GM21526 (cell line): ENCODE results near the gene DOCK9.
"Not testable (repeated sequence)": the region's sequence is repeated elsewhere in the genome, so short reads cannot be mapped to it uniquely, and the experiment has no call there.

Source experiments
- ATAC-seq: cut with Tn5 transposase; IDR thresholded peaks from one replicate; pipeline ENCODE4 v1.9.1; 2021; ENCODE audit warnings: moderate library complexity; ENCODE audit not compliant: unreplicated experiment, low FRiP score

Gene DOCK9

GRCh38 chr13:98922306-98922705, 55.6 kb downstream of the DOCK9 start:
- ATAC-seq = no peak

- no peak for ATAC-seq
These were observed 56.1 kb downstream of the DOCK9 start for GRCh38 chr13:98921786-98922185.

- ATAC-seq = no peak
These were observed 56.8 kb downstream of the DOCK9 start for GRCh38 chr13:98921015-98921580.

GRCh38 chr13:98919566-98919965, 58.3 kb downstream of the DOCK9 start:
- no peak for ATAC-seq

DNA sequence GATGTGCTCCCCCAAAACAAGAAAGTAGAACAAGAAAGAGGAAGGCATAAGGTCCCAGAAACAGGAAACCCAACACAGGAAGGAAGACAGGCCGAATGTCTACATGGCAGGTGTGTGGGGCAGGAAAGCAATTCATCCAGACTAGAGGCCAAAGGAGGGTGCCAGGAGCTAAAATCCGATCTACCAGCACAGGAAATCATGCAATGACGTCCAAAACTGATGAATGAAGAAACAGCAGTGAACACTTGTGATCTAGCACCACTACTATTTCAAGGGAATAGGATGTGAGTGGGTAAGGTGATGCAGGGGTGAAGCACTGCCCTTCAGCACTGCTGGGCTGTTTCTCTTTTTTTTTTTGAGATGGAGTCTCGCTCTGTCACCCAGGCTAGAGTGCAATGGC, 59.1 kb downstream of the DOCK9 start:
- ATAC-seq = no peak

GRCh38 chr13:98917116-98917515, 60.7 kb downstream of the DOCK9 start:
- ATAC-seq = no peak

DNA sequence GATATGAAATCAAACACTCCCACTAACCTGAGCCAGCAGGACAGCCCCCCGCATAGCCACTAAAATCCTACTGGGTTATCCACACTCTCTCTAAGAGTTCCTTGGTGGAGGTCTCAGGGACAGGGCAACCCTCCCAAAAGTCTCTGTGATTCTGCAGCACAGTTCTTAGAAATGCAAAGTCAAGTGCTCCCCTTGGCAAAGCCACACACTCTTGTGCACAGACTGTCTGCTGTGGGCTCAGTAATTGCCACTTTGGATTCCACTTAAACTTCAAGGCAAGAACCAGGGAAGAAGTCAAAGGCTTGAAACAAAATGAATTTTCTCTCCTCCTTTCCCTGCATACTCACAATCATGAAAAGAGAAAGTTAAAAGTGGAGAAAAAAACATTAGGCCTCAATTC, 61.5 kb downstream of the DOCK9 start:
- no peak for ATAC-seq

DNA sequence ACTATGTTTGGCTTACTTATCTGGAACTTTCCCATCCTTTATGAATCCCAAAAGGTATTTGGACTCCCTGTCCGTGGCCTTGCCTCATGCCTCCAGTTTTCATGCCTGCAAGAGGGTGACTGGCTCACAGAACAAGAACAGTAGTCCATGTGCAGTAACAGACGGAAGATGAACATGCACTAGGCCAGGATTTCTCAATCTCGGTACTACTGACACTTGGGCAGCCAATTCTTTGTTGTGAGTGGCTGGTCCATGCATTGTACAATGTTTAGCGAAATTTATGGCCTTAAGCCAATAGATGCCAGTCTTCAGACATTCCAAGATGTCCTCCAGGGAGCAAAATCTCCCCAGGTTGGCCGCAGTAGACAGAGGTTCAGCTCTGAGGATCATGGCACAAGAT, 61.9 kb downstream of the DOCK9 start:
- ATAC-seq = no peak

GRCh38 chr13:98915563-98915962, 62.3 kb downstream of the DOCK9 start:
- no peak for ATAC-seq

GRCh38 chr13:98913741-98914140, 64.1 kb downstream of the DOCK9 start:
- no peak for ATAC-seq

- ATAC-seq = no peak
These were observed 65.0 kb downstream of the DOCK9 start for GRCh38 chr13:98912846-98913245.

GRCh38 chr13:98910501-98910951, 67.3 kb downstream of the DOCK9 start:
- no peak for ATAC-seq

DNA sequence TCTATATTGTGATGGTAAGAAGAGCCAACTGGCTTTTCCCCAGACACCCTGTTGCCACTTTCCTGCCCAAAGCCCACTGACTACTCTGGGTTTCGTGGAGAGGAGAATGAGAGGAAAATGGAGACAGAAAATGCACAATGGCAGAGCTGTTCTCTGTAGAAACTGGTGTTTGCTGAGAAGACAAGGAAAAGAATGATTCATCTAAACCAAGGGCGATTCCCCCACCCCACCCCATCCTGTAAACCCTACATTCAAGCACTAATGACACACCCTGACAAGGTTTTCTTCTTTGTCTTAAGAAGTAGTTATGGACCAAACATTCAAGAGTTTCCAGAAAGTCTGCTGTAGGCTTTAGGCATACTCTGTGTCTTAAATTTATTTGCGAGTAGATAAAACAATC, 68.8 kb downstream of the DOCK9 start:
- no peak for ATAC-seq

DNA sequence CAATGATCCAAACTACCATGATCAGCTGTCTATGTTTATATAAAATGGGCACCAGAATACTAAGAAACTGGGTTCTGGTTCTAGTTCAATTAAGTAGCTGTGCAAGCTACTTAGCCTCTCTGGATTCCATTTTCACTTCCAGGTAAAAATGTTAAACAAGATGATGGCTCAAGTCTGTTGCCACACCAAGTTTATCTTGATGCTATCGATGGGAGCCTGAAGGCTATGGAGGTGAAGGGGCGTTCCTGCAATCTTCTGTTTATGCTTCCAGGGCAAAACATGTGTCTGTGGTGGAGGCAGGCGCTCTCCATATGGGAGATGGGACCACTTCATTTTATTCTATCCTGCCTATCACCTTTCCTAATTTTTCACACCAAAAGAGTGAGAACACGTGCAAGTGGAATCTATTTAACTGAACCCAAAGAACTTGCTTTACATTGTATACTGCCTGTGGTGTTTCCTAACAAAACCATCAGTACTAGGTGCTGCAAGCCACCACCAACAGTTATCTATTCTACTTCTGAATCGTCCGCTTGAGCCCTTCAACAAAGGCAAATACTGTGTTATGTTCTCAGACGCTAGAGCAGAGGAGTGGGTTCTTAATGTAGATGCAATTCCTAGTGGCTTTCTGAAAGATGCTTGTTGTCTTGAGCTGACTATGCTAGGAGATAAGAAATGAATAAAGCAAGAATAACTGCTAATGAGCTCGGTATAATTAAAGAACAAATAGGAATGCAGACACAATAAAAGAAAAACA, 70.9 kb downstream of the DOCK9 start:
- ATAC-seq = no peak

- no peak for ATAC-seq
These were observed 72.7 kb downstream of the DOCK9 start for GRCh38 chr13:98905199-98905598.

- no peak for ATAC-seq
These were observed 77.4 kb downstream of the DOCK9 start for GRCh38 chr13:98900442-98900841.

DNA sequence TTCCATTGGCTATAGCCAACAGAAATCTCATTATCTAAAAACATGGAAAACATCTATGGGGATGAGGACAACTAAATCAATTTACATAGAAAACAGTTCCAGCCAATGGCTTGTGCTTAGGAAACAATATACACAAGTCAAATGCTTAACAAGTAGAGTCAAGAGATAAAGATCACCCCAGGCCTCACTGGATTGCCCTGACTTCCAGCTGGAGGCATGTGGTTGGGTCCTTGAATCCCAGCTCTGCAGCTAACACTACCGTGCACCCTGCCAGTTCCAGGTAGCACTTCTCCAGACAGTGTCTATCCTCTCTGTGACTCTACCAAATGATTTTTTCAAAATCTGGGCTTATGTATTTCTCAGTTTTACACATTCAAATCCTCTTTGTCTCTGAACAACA, 80.2 kb downstream of the DOCK9 start:
- no peak for ATAC-seq

- no peak for ATAC-seq
These were observed 81.1 kb downstream of the DOCK9 start for GRCh38 chr13:98896868-98897144.

- ATAC-seq = no peak
These were observed 81.6 kb downstream of the DOCK9 start for GRCh38 chr13:98896083-98896867.

DNA sequence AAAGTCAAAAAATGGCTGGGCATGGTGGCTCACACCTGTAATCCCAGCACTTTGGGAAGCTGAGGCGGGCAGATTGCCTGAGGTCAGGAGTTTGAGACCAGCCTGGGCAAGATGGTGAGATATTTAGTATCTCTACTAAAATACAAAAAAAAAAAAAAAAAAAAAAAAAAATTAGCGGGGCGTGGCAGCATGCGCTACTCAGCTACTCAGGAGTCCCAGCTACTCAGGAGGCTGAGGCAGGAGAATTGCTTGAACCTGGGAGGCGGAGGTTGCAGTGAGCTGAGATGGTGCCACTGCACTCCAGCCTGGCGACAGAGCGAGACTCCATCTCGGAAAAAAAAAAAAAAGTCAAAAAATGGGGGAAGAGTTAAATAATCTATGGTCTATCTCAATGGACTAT, 83.0 kb downstream of the DOCK9 start:
- not testable (repeated sequence) for ATAC-seq

DNA sequence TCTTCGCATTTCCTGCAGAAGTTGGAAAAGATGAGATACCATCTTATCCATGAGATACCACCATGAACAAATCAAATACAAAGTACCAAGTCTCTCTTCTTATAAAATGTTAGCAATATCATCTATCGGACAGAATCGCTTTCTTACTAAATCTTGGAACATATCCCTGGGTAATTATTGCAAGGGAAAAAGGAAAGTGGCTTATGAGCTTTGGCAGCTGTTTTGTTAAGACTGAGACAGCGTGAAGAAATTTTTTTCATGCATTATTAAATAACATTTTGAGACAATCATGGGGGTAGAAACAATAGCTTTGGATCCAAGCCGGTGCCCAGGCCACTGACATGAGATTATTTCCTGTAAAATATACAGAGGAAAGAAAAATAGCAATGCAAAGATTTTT, 84.5 kb downstream of the DOCK9 start:
- no peak for ATAC-seq

DNA sequence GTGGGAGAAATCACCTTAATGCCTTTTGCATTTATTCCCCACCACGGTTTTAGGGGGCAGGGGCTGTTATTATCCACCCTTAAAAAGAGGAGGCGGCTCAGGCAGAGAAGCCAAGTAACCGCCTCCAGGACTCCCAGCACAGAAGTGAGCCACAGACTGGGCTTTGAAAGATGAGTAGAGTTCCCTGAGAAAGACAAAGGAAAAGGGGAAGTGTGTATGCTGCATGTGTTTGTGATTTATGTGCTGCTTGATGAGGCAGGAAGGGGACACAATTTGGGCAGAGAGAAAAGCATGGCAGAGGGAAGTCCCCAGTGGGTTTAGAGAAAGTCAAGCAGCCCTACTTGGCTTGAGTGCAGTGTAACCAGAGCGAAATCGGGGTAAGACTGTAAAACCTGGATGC, 85.0 kb downstream of the DOCK9 start:
- ATAC-seq = no peak
